ENCODE data around the gene CLEC12A.
"Not testable (repeated sequence)": the region's sequence is repeated elsewhere in the genome, so short reads cannot be mapped to it uniquely, and the experiment has no call there.

CLEC12A gene

GRCh38 chr12:9971181-9971580, at the start of gene CLEC12A:
CLEC12A (plus strand) TSS chr12:9971409; CDS start chr12:9971597, 188 bp downstream.
- DNase-seq (ENCODE audit: extremely low read depth in 1 of 2, low read depth in 1 of 2): no peak

- no peak for DNase-seq (ENCODE audit: extremely low read depth in 1 of 2, low read depth in 1 of 2)
Measured at GRCh38 chr12:9922429-9922828, 48.8 kb upstream of the CLEC12A start.

GRCh38 chr12:9925705-9926393, 45.4 kb upstream of the CLEC12A start:
- DNase-seq (ENCODE audit: extremely low read depth in 1 of 2, low read depth in 1 of 2): no peak

- DNase-seq (ENCODE audit: extremely low read depth in 1 of 2, low read depth in 1 of 2): no peak
Measured at GRCh38 chr12:9926876-9927275, 44.3 kb upstream of the CLEC12A start.

- no peak for DNase-seq (ENCODE audit: extremely low read depth in 1 of 2, low read depth in 1 of 2)
Measured at GRCh38 chr12:9928607-9929006, 42.6 kb upstream of the CLEC12A start.

- DNase-seq (ENCODE audit: extremely low read depth in 1 of 2, low read depth in 1 of 2): no peak
Measured at GRCh38 chr12:9931245-9931644, 40.0 kb upstream of the CLEC12A start.

- no peak for DNase-seq (ENCODE audit: extremely low read depth in 1 of 2, low read depth in 1 of 2)
Measured at GRCh38 chr12:9932270-9932669, 38.9 kb upstream of the CLEC12A start, which contains the start of gene CLEC2A. CLEC2A (minus strand) TSS chr12:9932370; CDS start chr12:9932329, 41 bp downstream.

GRCh38 chr12:9933958-9934357, 37.3 kb upstream of the CLEC12A start:
- no peak for DNase-seq (ENCODE audit: extremely low read depth in 1 of 2, low read depth in 1 of 2)

- no peak for DNase-seq (ENCODE audit: extremely low read depth in 1 of 2, low read depth in 1 of 2)
Measured at GRCh38 chr12:9935026-9935425, 36.2 kb upstream of the CLEC12A start.

GRCh38 chr12:9936591-9936990, 34.6 kb upstream of the CLEC12A start:
- no peak for DNase-seq (ENCODE audit: extremely low read depth in 1 of 2, low read depth in 1 of 2)

- DNase-seq (ENCODE audit: extremely low read depth in 1 of 2, low read depth in 1 of 2): no peak
Measured at GRCh38 chr12:9940375-9940774, 30.8 kb upstream of the CLEC12A start.

GRCh38 chr12:9941838-9942237, 29.4 kb upstream of the CLEC12A start:
- DNase-seq (ENCODE audit: extremely low read depth in 1 of 2, low read depth in 1 of 2): no peak

- no peak for DNase-seq (ENCODE audit: extremely low read depth in 1 of 2, low read depth in 1 of 2)
Measured at GRCh38 chr12:9943240-9943639, 28.0 kb upstream of the CLEC12A start.

GRCh38 chr12:9944391-9944790, 26.8 kb upstream of the CLEC12A start:
- no peak for DNase-seq (ENCODE audit: extremely low read depth in 1 of 2, low read depth in 1 of 2)

GRCh38 chr12:9947674-9948073, 23.5 kb upstream of the CLEC12A start:
- no peak for DNase-seq (ENCODE audit: extremely low read depth in 1 of 2, low read depth in 1 of 2)

GRCh38 chr12:9948606-9949296, 22.5 kb upstream of the CLEC12A start:
- no peak for DNase-seq (ENCODE audit: extremely low read depth in 1 of 2, low read depth in 1 of 2)

- no peak for DNase-seq (ENCODE audit: extremely low read depth in 1 of 2, low read depth in 1 of 2)
Measured at GRCh38 chr12:9951026-9951675, 20.1 kb upstream of the CLEC12A start.

GRCh38 chr12:9952954-9953729, 18.1 kb upstream of the CLEC12A start:
- DNase-seq (ENCODE audit: extremely low read depth in 1 of 2, low read depth in 1 of 2): not testable (repeated sequence)

- DNase-seq (ENCODE audit: extremely low read depth in 1 of 2, low read depth in 1 of 2): no peak
Measured at GRCh38 chr12:9957834-9958233, 13.4 kb upstream of the CLEC12A start.

GRCh38 chr12:9960590-9960989, 10.6 kb upstream of the CLEC12A start:
- DNase-seq (ENCODE audit: extremely low read depth in 1 of 2, low read depth in 1 of 2): no peak

GRCh38 chr12:9961106-9961505, 10.1 kb upstream of the CLEC12A start:
- DNase-seq (ENCODE audit: extremely low read depth in 1 of 2, low read depth in 1 of 2): no peak

Measured in stimulated activated CD8-positive, alpha-beta memory T cell treated with anti-CD3 and anti-CD28 coated beads, Interleukin-7, amount 100 ng/mL, for 48 hours (primary cell).